NT2/D1 (cell line): Measurements from ENCODE around the gene DEDD2.

Experiments used
- YY1 ChIP-seq: IDR thresholded peaks from 2 replicates; pipeline ENCODE4 v1.6.1; 2011; ENCODE audit not compliant: insufficient read length, insufficient read depth
- ZNF274 ChIP-seq: IDR thresholded peaks from 2 replicates; pipeline ENCODE4 v1.6.1; 2011; ENCODE audit warnings: mild to moderate bottlenecking, low read depth, low read length

DNA sequence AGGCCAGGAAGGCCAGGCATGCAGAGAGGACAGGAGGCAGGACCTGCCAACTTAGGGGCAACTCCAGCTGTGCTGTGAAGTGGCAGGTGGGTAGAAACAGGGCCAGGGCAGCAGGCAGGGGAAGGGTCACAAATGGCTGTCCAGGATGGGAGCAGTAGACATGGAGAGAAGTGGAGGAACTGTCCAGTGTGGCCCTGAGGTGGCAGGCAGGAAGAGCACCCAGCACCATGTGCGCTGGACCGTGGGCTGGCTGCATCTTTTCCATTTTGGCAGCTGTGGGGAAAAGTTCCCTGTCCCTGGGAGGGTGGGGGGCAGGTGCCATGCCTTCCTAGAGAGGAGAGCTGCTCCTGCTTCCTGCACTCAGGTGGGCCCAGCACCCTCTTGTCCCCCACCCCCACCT, 13.8 kb downstream of the DEDD2 start:
- no peak for TF ChIP-seq YY1
- TF ChIP-seq ZNF274, result no peak
